HCT116 (cell line): ENCODE results near the gene LSAMP.

Experiments
- CBX3 ChIP-seq: IDR thresholded peaks from 2 replicates; pipeline ENCODE4 v1.6.1; 2012; ENCODE audit warnings: low read depth
- CTCF ChIP-seq, 3 experiments: fragments of 200-600 bp in 1 of 3; sonication (generic) in 1 of 3; IDR thresholded peaks in 2 of 3; conservative IDR thresholded peaks in 1 of 3; 2 replicates each; pipeline ENCODE4 v1.5.1; 2012 to 2017; ENCODE audit warnings: low read depth in 2 of 3, low read length in 2 of 3, antibody characterized with exemption in 1 of 3, borderline replicate concordance in 1 of 3, control low read depth in 1 of 3, mild to moderate bottlenecking in 1 of 3, mixed read lengths in 1 of 3, mixed run types in 1 of 3, moderate library complexity in 1 of 3; ENCODE audit not compliant: insufficient read depth in 1 of 3
- JUND ChIP-seq: IDR thresholded peaks from 2 replicates; pipeline ENCODE4 v1.6.1; 2012
- RAD21 ChIP-seq: IDR thresholded peaks from 2 replicates; pipeline ENCODE4 v1.6.1; 2012; ENCODE audit warnings: low read depth, mild to moderate bottlenecking
- REST ChIP-seq: IDR thresholded peaks from 2 replicates; pipeline ENCODE4 v1.6.1; 2012; ENCODE audit warnings: low read depth

- TF ChIP-seq JUND (no peak), CTCF (IDR thresholded peaks at IDR 0.05 in 2 of 3, conservative IDR thresholded peaks at IDR 0.05 in 1 of 3; ENCODE audit: borderline replicate concordance in 1 of 3, insufficient read depth in 1 of 3, low read depth in 2 of 3, low read length in 2 of 3) (peak; percentile 71 to 94 (median 81); a peak in 5 of 6 replicates), REST (no peak), CBX3 (no peak), RAD21 (peak; percentile 94)
These were observed 630.4 kb downstream of the LSAMP start for GRCh38 chr3:115814778-115815380.
